GM21528 (cell line): ENCODE results near the gene CRX.
"Not testable (repeated sequence)": the region's sequence is repeated elsewhere in the genome, so short reads cannot be mapped to it uniquely, and the experiment has no call there.

Source experiments
- ATAC-seq: cut with Tn5 transposase; IDR thresholded peaks from one replicate; pipeline ENCODE4 v1.9.1; 2021; ENCODE audit warnings: mild to moderate bottlenecking, moderate library complexity; ENCODE audit not compliant: unreplicated experiment, low FRiP score

CRX gene

DNA sequence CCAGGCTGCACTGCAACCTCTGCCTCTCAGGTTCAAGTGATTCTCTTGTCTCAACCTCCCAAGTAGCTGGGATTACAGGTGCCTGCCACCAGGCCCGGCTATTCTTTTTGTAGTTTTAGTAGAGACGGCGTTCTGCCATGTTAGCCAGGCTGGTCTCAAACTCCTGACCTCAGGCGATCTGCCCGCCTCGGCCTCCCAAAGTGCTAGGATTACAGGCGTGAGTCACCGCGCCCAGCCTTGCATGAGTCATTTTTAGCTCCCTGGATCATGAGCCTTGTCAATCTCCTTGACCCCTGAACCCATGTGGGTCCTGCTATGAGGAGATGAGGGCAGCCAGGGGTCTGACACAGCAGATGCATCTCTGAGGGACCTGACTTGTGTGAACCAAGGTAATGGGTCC is 36.5 kb downstream of the CRX start:
- not testable (repeated sequence) for ATAC-seq

DNA sequence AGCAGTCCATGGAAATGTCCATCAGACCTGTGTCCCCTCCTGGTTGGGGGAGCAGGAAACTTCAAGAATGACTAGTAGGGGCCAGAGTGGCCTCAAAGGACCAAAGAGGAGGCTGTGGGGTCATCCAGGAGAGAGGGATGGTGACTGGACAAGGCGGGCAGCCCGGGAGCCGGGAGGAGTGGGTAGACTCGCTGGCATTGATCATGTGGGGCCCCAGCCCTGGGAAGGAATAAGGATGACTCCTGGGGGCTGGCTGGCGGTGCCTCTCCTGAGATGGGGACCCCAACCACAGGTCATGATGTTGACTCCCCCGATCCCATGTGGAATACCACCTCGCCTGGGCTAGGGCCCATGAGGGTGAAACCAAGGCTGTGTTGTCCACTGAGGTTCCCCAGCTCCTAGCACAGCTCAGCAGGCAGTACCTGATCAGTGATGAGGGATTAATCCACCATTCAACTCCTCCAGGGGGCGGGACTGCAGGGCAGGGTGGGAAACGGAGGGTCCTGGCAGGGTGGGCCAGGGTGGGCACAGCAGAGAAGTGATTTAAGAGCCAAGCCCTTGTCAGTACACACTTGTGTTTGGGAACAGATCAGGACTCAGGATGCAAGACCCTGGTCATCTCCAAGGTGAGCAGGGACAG is 37.0 kb downstream of the CRX start, which contains the start of gene TPRX2:
TSS of gene TPRX2 (plus strand) at position 590 of the 640 bp plus-strand sequence. CDS start at position 602, 12 bp downstream.
- not testable (repeated sequence) for ATAC-seq

DNA sequence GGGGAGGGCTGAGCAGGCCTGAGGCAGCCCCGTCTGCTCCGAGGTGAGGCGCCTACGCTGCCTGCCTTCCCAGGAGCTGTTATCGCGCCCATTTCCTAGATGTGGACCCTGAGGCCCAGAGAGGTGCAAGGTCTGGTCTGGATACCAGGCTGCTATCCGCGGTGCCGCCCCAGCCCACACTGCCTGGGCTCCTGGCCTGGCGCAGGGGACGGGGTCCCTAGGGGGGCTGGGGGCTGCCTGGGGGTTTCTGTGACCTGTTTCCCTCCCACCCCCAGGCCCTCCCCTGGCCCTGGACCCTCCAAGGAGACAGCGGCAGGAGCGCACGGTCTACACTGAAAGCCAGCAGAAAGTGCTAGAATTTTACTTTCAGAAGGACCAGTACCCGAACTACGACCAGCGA is 38.1 kb downstream of the CRX start:
- ATAC-seq, result not testable (repeated sequence)

DNA sequence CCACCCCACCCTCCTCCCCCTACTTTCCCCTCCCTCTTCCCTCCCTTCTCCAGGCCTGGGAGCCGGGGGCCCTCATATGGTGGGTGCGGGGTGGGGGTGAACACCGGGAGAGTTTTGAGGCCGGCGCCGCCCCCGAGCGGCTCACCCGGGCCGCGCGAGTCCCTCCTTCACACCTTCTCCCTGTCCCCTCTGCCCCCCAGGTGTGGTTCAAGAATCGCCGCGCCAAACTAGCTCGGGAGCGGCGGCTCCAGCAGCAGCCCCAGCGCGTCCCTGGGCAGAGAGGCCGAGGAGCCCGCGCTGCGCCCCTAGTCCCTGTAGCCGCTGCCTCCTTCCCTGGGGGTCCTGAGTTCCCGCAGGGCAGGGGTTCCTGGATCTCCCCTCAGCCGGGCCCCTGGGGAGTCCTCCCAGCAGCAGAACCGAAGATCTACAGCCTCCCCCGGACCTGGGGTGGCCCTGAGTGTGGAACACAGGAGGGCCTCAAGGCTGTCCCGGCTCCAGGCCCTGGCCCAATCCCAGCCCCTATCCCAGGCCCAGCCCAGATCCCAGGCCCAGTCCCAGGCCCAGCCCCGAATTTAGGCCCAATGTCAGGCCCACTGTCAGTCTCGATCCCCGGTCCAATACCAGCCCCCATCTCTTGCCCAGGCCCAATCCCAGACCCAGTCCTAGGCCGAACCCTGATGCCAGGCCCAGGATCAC is 39.0 kb downstream of the CRX start:
- ATAC-seq, result no peak

- ATAC-seq, result no peak
Measured at GRCh38 chr19:47861630-47862029, 39.9 kb downstream of the CRX start.

GRCh38 chr19:47863514-47863936 is 41.8 kb downstream of the CRX start:
- no peak for ATAC-seq

- no peak for ATAC-seq
Measured at GRCh38 chr19:47865166-47865565, 43.4 kb downstream of the CRX start.

- no peak for ATAC-seq
Measured at GRCh38 chr19:47878906-47879305, 57.2 kb downstream of the CRX start.

GRCh38 chr19:47879385-47879784 is 57.6 kb downstream of the CRX start:
- not testable (repeated sequence) for ATAC-seq

GRCh38 chr19:47881757-47882156 is 60.0 kb downstream of the CRX start:
- ATAC-seq, result no peak

DNA sequence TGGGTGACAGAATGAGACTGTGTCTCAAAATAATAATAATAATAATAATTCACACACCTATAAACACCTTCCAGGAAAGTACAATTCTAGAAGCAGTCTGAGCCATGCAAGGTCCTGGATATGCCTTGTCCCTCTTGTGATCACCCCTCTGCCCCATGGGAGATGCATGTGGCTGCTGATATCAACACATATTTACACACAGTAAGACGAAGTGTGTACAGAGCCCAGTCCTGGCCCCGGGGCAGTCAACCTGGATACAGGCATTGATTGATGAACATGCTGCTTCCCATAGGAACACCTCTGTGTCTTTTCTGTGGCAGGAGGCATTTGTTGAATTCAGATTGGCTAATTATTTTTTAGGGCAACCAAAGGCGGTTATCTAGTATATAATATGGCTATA is 61.2 kb downstream of the CRX start:
- no peak for ATAC-seq

- ATAC-seq, result no peak
Measured at GRCh38 chr19:47885067-47885463, 63.3 kb downstream of the CRX start.

DNA sequence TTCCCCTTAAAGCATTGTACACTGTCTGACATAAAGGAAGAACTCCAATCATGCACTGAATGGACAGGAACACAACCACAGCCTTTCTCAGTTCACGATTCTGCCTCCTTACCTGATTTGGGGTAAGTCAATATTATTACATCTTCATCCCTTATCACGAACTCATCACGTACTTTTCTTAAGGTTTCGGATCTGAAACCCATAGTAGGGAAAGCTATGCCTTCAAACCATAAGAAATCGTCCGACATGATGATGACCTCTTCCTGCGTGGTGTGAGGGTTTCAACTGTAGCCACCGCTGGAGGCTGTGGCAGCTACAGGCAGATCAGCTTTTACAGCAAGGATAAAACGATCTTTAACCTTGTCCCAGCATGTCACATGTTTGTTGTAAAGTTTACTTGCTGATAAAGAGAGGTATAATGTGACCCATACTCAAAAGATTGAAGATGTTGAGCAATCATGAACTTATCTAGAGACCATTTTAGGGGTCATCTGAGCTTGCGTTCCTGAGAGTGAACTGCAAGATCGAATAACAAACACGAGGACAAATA is 64.3 kb downstream of the CRX start, which contains the start of gene SULT2A1:
TSS of gene SULT2A1 (minus strand) at position 306 of the 550 bp plus-strand sequence. CDS start at position 248, 58 bp downstream.
- ATAC-seq, result no peak

- no peak for ATAC-seq
Measured at GRCh38 chr19:47890865-47891621, 69.3 kb downstream of the CRX start.

- ATAC-seq, result no peak
Measured at GRCh38 chr19:47891622-47891922, 69.8 kb downstream of the CRX start.

DNA sequence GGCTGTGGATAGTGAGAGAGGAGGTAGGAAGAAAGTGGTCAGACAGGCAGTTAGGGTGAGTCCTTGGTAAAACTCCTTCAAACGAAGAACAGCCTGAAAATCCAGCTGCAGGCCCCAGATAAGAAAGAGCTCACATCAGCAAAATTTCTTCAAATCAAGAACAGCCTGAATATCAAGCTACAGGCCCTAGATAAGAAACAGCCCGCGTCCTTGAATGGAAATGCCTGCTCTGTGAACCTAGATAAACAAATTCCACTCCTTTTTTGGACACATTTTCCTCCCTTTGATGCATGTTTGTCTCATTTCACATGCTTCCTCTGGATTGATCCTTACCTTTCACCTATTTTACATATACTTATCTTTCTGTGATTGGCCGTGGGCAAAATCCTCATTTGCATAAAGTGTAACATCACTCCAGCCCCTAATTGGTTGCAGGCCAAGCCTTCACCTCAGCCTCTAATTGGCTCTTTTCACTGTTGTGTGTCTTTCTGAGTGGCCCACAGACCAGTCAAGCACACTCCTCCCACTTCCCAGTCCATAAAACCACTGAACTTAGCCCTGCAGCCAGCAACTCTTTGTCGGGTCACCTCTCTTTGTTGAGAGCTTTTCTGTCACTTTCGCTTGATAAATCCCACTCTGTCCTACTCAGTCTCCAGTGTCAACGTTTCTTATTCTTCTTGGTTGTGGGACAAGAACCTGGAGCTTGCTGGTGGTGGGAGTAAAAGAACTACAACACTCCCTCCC is 70.4 kb downstream of the CRX start:
- ATAC-seq, result no peak
